Endothelial cell of umbilical vein (primary cell): ENCODE measurements around the gene PARP16. TPM values are rescaled to one million over a fixed set of nuclear protein-coding genes. Genes with fewer than 3 reads are reported as not detected.
"Not testable (repeated sequence)": the region's sequence is repeated elsewhere in the genome, so short reads cannot be mapped to it uniquely, and the experiment has no call there.

Experiments
- BruUV-seq: library from RNA; stranded (reverse); fragments of 400-500 nt; replicated peaks from 2 replicates; lab custom pipeline; 2021; lab: Mats Ljungman, UMichigan
- CTCF ChIA-PET: fragments of 300-600, 350-600 bp; sonication (Branson Sonifier 250); formaldehyde crosslinking; loops from one replicate; lab custom pipeline; 2021; ENCODE audit warnings: antibody characterized with exemption, inconsistent platforms; lab: Charles Lee
- POLR2A ChIA-PET: fragments of 300-600, 350-600 bp; sonication (Branson Sonifier 250); formaldehyde crosslinking; loops from one replicate; lab custom pipeline; 2021; ENCODE audit warnings: antibody characterized with exemption, inconsistent platforms; lab: Charles Lee
- DNase-seq: peaks from one replicate; pipeline ENCODE4 v3.0.0-alpha.2; 2011; ENCODE audit warnings: low read depth, low spot score
- FAIRE-seq: peaks from 2 replicates; lab custom pipeline; 2011; peaks lifted over from hg19 to GRCh38; lab: Jason Lieb, UNC
- H2AFZ ChIP-seq: 2 replicates; pipeline ENCODE4 v1.6.0; 2012; ENCODE audit warnings: low read depth, low read length, control low read depth, inconsistent platforms
- H3K27ac ChIP-seq: 2 replicates; pipeline ENCODE4 v1.5.1; 2011; ENCODE audit warnings: low read depth, mild to moderate bottlenecking, control low read depth, low read length, moderate library complexity; ENCODE audit not compliant: insufficient read depth
- H3K27me3 ChIP-seq, 2 experiments: 2 replicates each; pipeline versions ENCODE4 v1.6.0 to v1.6.1; 2011; ENCODE audit warnings: low read length in 2 of 2, mixed read lengths in 1 of 2; ENCODE audit not compliant: control insufficient read depth in 2 of 2, insufficient read depth in 2 of 2
- H3K36me3 ChIP-seq, 2 experiments: 2 replicates in 1 of 2; 3 replicates in 1 of 2; pipeline ENCODE4 v1.5.1; 2011; ENCODE audit warnings: low read length in 2 of 2, mild to moderate bottlenecking in 1 of 2, moderate library complexity in 1 of 2; ENCODE audit not compliant: control insufficient read depth in 2 of 2, insufficient read depth in 2 of 2; ENCODE audit errors: extremely low read depth in 1 of 2
- H3K4me1 ChIP-seq: 3 replicates; pipeline ENCODE4 v1.5.1; 2011; ENCODE audit warnings: mild to moderate bottlenecking, low read length; ENCODE audit not compliant: control insufficient read depth, insufficient read depth; ENCODE audit errors: extremely low read depth
- H3K4me2 ChIP-seq: 2 replicates; pipeline ENCODE4 v1.6.1; 2011; ENCODE audit warnings: low read length, control low read depth, mixed read lengths; ENCODE audit not compliant: insufficient read depth
- H3K4me3 ChIP-seq, 3 experiments: fragments of 200-600 bp in 1 of 3; sonication (generic), shearing (Covaris generic) in 1 of 3; replicated peaks in 1 of 3; 2 replicates each; pipeline ENCODE4 v1.5.1; 2011 to 2016; ENCODE audit warnings: control low read depth in 3 of 3, low read length in 3 of 3, mild to moderate bottlenecking in 2 of 3, inconsistent platforms in 1 of 3, low read depth in 1 of 3, moderate library complexity in 1 of 3; ENCODE audit not compliant: insufficient read depth in 1 of 3
- H3K79me2 ChIP-seq: 2 replicates; pipeline ENCODE4 v1.6.0; 2012; ENCODE audit warnings: low read length, inconsistent platforms; ENCODE audit not compliant: control insufficient read depth, insufficient read depth
- H3K9ac ChIP-seq: replicated peaks from 2 replicates; pipeline ENCODE3; 2011; ENCODE audit warnings: low read length, control low read depth; ENCODE audit not compliant: insufficient read depth; ENCODE audit errors: extremely low read depth
- H3K9me1 ChIP-seq: replicated peaks from 3 replicates; pipeline ENCODE4 v1.6.0; 2011; ENCODE audit warnings: mild to moderate bottlenecking, low read length; ENCODE audit not compliant: control insufficient read depth, insufficient read depth; ENCODE audit errors: extremely low read depth
- H3K9me3 ChIP-seq: replicated peaks from 2 replicates; pipeline ENCODE4 v1.5.1; 2012; ENCODE audit warnings: low read length, inconsistent platforms; ENCODE audit not compliant: control insufficient read depth, insufficient read depth
- H4K20me1 ChIP-seq: replicated peaks from 2 replicates; pipeline ENCODE3; 2011; ENCODE audit warnings: mild to moderate bottlenecking, low read length; ENCODE audit not compliant: control insufficient read depth, insufficient read depth; ENCODE audit errors: extremely low read depth
- EZH2 ChIP-seq: IDR thresholded peaks from 2 replicates; pipeline ENCODE4 v1.6.1; 2012; ENCODE audit warnings: borderline replicate concordance, low read depth, mild to moderate bottlenecking, moderate library complexity, low read length, inconsistent platforms; ENCODE audit not compliant: severe bottlenecking
- FOS ChIP-seq: IDR thresholded peaks from 2 replicates; pipeline ENCODE4 v1.6.1; 2011; ENCODE audit warnings: mild to moderate bottlenecking, low read length, moderate library complexity, borderline replicate concordance; ENCODE audit not compliant: insufficient read depth
- GATA2 ChIP-seq: IDR thresholded peaks from 2 replicates; pipeline ENCODE4 v1.7.0; 2011; ENCODE audit warnings: low read depth, mild to moderate bottlenecking, moderate library complexity, mixed read lengths, low read length; ENCODE audit not compliant: insufficient read length, insufficient read depth
- JUN ChIP-seq: IDR thresholded peaks from 2 replicates; pipeline ENCODE4 v1.6.1; 2011; ENCODE audit warnings: borderline replicate concordance, low read depth; ENCODE audit not compliant: insufficient read length, insufficient read depth
- MYC ChIP-seq: IDR thresholded peaks from one replicate; pipeline ENCODE4 v1.6.1; 2011; ENCODE audit warnings: mild to moderate bottlenecking, low read depth, low read length
- POLR2A ChIP-seq: IDR thresholded peaks from 2 replicates; pipeline ENCODE4 v1.6.1; 2012; ENCODE audit warnings: low read depth, mild to moderate bottlenecking, control low read depth, low read length
- POLR2AphosphoS5 ChIP-seq: IDR thresholded peaks from 2 replicates; pipeline ENCODE4 v1.6.1; 2012; ENCODE audit warnings: low read depth, mild to moderate bottlenecking, control low read depth, low read length, moderate library complexity; ENCODE audit not compliant: insufficient read depth
- dilution Hi-C: fragments of 300-500 bp; cut with MboI; formaldehyde crosslinking; loops from one replicate; pipeline ENCODE4 v1.15.0; 2019; ENCODE audit warnings: low sequenced_read_pairs; ENCODE audit not compliant: extremely low pct_ligation_motif_present
- intact Hi-C: fragments of 100-400 bp; cut with micrococcal nuclease; formaldehyde crosslinking; loops from one replicate; pipeline ENCODE4 v1.10.0; 2022
- polyA plus RNA-seq, 4 experiments: library from polyadenylated mRNA; depleted of rRNA in 3 of 4; stranded (reverse) in 3 of 4; unstranded in 1 of 4; fragments of >200 nt; gene quantifications; 2 replicates each; pipeline versions ENCODE4 v1.2.1 to v1.2.3, GENCODE V29; 2011 to 2012; ENCODE audit warnings: missing spikeins in 1 of 4
- total RNA-seq: library from RNA; stranded (reverse); gene quantifications from 2 replicates; pipeline ENCODE4 v1.2.3, GENCODE V29; 2021
- TF ChIP-seq, protein P1 (sequence below), 2 donors: IDR thresholded peaks; 1 replicate in 1 of 2; 2 replicates in 1 of 2; pipeline ENCODE4 v1.5.1; 2011; ENCODE audit warnings: low read length in 2 of 2, mild to moderate bottlenecking in 2 of 2, moderate library complexity in 2 of 2, control low read depth in 1 of 2, inconsistent platforms in 1 of 2, low read depth in 1 of 2; ENCODE audit not compliant: insufficient read depth in 1 of 2; ENCODE audit errors: extremely low read depth in 1 of 2
- TF ChIP-seq, protein P2 (sequence below): IDR thresholded peaks from 2 replicates; pipeline ENCODE4 v1.6.1; 2011; ENCODE audit not compliant: insufficient read depth, insufficient read length

PARP16 gene
- total and polyA plus RNA-seq, 2 donors (not counting 3 experiments of a cell fraction or from before 2014, with no cell fraction given): 3.9 to 6.3 TPM

DNA sequence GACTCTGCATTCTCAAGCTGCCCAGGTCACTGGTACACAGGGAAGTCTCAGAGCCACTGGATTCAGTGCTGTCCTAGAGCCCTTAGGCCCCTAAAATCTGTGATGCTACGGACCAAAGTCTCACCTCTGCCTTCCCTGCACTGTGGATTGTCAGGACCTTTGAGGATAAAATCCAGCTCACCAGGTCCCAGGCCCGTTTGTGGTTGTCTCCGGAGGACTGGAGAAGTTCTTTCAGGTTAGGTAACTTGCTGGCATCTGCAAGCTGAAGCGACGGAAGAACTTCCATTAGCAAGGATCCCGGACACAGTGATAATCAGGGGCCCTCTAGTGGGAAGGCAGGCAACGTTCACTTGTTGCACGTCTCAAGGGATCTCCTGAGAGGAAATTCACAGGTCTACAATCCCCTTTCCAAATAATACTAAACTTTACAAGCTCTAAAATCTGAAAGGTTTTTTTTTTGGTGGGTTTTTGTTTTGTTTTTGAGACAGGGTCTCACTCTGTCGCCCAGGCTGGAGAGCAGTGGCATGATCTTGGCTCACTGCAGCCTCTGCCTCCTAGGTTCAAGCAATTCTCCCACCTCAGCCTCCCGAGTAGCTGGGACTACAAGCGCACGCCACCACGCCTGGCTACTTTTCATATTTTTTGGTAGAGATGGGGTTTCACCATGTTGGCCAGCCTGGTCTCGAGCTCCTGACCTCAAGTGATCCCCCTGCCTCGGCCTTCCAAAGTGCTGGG lies 15.7 kb downstream of the PARP16 start:
- intact Hi-C loops: loop anchor here (1.0 kb wide), 3 partner anchors 82 to 238 kb away; no protein-coding TSS in a partner anchor
- H3K79me2 ChIP-seq, dilution Hi-C loops, H3K4me2 ChIP-seq, H3K9me1 ChIP-seq, H3K27me3 ChIP-seq, H3K9ac ChIP-seq, H3K9me3 ChIP-seq, H3K4me1 ChIP-seq, H3K27ac ChIP-seq, H4K20me1 ChIP-seq, H3K4me3 ChIP-seq, BruUV-seq, H3K36me3 ChIP-seq: not testable (repeated sequence)
- FAIRE-seq (peak; percentile 95), DNase-seq (peak; percentile 59)
- TF ChIP-seq, protein P1, sequence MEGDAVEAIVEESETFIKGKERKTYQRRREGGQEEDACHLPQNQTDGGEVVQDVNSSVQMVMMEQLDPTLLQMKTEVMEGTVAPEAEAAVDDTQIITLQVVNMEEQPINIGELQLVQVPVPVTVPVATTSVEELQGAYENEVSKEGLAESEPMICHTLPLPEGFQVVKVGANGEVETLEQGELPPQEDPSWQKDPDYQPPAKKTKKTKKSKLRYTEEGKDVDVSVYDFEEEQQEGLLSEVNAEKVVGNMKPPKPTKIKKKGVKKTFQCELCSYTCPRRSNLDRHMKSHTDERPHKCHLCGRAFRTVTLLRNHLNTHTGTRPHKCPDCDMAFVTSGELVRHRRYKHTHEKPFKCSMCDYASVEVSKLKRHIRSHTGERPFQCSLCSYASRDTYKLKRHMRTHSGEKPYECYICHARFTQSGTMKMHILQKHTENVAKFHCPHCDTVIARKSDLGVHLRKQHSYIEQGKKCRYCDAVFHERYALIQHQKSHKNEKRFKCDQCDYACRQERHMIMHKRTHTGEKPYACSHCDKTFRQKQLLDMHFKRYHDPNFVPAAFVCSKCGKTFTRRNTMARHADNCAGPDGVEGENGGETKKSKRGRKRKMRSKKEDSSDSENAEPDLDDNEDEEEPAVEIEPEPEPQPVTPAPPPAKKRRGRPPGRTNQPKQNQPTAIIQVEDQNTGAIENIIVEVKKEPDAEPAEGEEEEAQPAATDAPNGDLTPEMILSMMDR (IDR thresholded peaks at IDR 0.05; ENCODE audit: extremely low read depth in 1 of 2, insufficient read depth in 1 of 2, low read depth in 1 of 2, low read length in 2 of 2): peak; percentile 61 to 80
- ChIA-PET POLR2A (interaction anchor here (0.7 kb wide), 1 partner anchor 126 kb away, joined by 3 read pairs; no protein-coding TSS in a partner anchor), CTCF (interaction anchor here (0.7 to 3.7 kb wide), 21 partner anchors 9 to 228 kb away, joined by 3 to 18 read pairs (median 5); partner anchors contain the start of genes CLPX and PARP16)
- peak overlapping the region; percentile 33 for H2AFZ ChIP-seq

DNA sequence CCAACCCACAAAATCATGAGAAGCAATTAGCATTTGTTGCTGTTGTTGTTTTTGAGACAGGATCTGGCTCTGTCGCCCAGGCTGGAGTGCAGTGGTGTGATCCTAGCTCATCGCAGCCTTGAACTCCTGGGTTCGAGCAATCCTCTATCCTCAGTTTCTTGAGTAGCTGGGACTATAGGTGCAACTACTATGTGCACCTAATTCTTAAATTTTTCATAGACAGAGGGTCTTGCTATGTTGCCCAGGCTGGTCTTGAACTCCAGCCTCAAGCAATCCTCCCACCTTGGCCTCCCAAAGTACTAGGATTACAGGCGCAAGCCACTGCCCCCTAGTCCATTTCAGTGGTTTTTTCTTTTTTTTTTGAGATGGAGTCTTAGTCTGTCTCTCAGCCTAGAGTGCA lies 18.3 kb downstream of the PARP16 start:
- no peak overlapping the region for H3K4me2 ChIP-seq
- H3K36me3 ChIP-seq: no peaks in the 10 kb centered on the region
- H3K27ac ChIP-seq: no peak overlapping the region
- H3K9me3 ChIP-seq: no peaks in the 10 kb centered on the region
- dilution Hi-C loops: no loop called here
- no peaks in the 10 kb centered on the region for H3K79me2 ChIP-seq
- no peak overlapping the region for H2AFZ ChIP-seq
- ChIA-PET CTCF (no interaction called here), POLR2A (interaction anchor here (0.6 kb wide), 1 partner anchor 405 kb away, joined by 3 read pairs; no protein-coding TSS in a partner anchor)
- BruUV-seq: no TSS peak
- H3K9me1 ChIP-seq: no peaks in the 10 kb centered on the region
- intact Hi-C loops: no loop called here
- no peaks in the 10 kb centered on the region for H4K20me1 ChIP-seq
- TF ChIP-seq, protein P1 (IDR thresholded peaks at IDR 0.05; ENCODE audit: extremely low read depth in 1 of 2, insufficient read depth in 1 of 2, low read depth in 1 of 2, low read length in 2 of 2): no peak
- TF ChIP-seq JUN: no peak
- no peak for TF ChIP-seq MYC
- TF ChIP-seq POLR2A: no peak
- no peak for TF ChIP-seq FOS
- TF ChIP-seq, protein P2, sequence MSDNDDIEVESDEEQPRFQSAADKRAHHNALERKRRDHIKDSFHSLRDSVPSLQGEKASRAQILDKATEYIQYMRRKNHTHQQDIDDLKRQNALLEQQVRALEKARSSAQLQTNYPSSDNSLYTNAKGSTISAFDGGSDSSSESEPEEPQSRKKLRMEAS: no peak
- no peak for TF ChIP-seq EZH2
- TF ChIP-seq POLR2AphosphoS5: no peak
- no peak for TF ChIP-seq GATA2
- no peak overlapping the region for H3K4me3 ChIP-seq
- H3K27me3 ChIP-seq: no peaks in the 10 kb centered on the region
- DNase-seq (no peak), FAIRE-seq (no peak)
- no peaks in the 10 kb centered on the region for H3K4me1 ChIP-seq
- no peak overlapping the region for H3K9ac ChIP-seq
